HG03575 (cell line): ENCODE measurements around the gene KRT16.
"Not testable (repeated sequence)": the region's sequence is repeated elsewhere in the genome, so short reads cannot be mapped to it uniquely, and the experiment has no call there.

Experiments
- ATAC-seq: cut with Tn5 transposase; IDR thresholded peaks from one replicate; pipeline ENCODE4 v1.9.1; 2021; ENCODE audit not compliant: unreplicated experiment, insufficient number of reproducible peaks, low FRiP score; ENCODE audit errors: extremely low read depth

The KRT16 gene

GRCh38 chr17:41592601-41593305 lies 19.8 kb downstream of the KRT16 start:
- no peak for ATAC-seq

- no peak for ATAC-seq
These were observed 23.3 kb downstream of the KRT16 start for GRCh38 chr17:41589301-41589700.

- no peak for ATAC-seq
These were observed 24.3 kb downstream of the KRT16 start for GRCh38 chr17:41588126-41588810.

- ATAC-seq = no peak
These were observed 25.6 kb downstream of the KRT16 start, which contains the start of gene KRT14 for GRCh38 chr17:41586863-41587495. Gene KRT14 (minus strand): TSS chr17:41586895. CDS start chr17:41586834, 61 bp downstream.

- ATAC-seq = no peak
These were observed 27.1 kb downstream of the KRT16 start for GRCh38 chr17:41585301-41586056.

- ATAC-seq = not testable (repeated sequence)
These were observed 28.1 kb downstream of the KRT16 start for GRCh38 chr17:41584331-41584927.

- ATAC-seq = no peak
These were observed 29.1 kb downstream of the KRT16 start for GRCh38 chr17:41583137-41584127.

GRCh38 chr17:41582061-41582968 lies 30.3 kb downstream of the KRT16 start:
- ATAC-seq = not testable (repeated sequence)

GRCh38 chr17:41581366-41582060 lies 31.1 kb downstream of the KRT16 start:
- no peak for ATAC-seq

- no peak for ATAC-seq
These were observed 31.7 kb downstream of the KRT16 start for GRCh38 chr17:41580687-41581365.

- ATAC-seq = no peak
These were observed 32.4 kb downstream of the KRT16 start for GRCh38 chr17:41580244-41580575.

- ATAC-seq = no peak
These were observed 32.9 kb downstream of the KRT16 start for GRCh38 chr17:41579484-41580243.

- ATAC-seq = no peak
These were observed 33.6 kb downstream of the KRT16 start for GRCh38 chr17:41578971-41579370.

GRCh38 chr17:41578538-41578937 lies 34.0 kb downstream of the KRT16 start:
- no peak for ATAC-seq

GRCh38 chr17:41576740-41577139 lies 35.8 kb downstream of the KRT16 start:
- not testable (repeated sequence) for ATAC-seq
